ENCODE measurements around the gene HSD11B2.

HSD11B2 gene

DNA sequence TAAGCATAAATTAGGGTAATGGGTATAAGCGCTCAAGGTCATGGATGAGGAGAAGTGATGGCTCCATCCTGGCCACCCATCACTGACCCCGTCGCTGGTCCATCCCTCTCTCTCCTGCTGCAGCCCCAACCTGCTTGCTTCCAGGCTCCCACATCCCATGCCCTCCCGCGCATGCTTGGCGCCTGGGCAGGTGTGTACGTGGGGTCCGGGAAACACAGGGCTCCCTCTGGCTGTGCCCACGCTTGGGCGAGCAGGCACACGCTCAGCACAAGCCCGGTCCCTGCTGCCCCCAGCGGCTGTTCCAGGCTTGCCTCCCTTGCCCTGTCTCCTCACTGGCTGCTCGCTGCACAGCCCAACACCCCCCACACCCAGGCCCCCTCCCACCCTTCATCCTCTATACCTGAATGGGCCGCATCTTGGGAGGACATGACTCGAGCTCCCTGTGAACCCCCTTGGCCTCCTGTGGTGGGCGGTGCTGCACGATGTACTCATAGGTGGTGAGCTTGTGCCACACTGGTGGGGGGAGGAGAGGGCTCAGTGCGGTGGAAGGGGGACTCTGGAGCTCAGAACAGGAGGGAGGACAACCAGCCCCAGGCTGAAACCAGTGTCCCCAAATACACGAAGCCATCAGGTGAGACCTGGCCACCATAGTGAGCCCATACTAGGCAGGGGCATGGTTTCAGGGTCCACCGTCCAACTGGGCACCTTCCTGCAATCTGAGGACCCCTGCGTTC, 32.9 kb upstream of the HSD11B2 start:
- no peaks in the 10 kb centered on the region for H3K36me3 ChIP-seq (ENCODE audit: insufficient read depth, insufficient read length, low read length)
- H3K9ac ChIP-seq (ENCODE audit: insufficient read length, low read depth) = no peak overlapping the region
- H3K27me3 ChIP-seq (ENCODE audit: insufficient read depth, insufficient read length) = peaks cover 49% of the 10 kb centered on the region
- H3K4me3 ChIP-seq (ENCODE audit: insufficient read length, low read depth) = no peak overlapping the region
- H3K9me3 ChIP-seq (ENCODE audit: insufficient read depth, low read length) = no peaks in the 10 kb centered on the region
- peaks cover 53% of the 10 kb centered on the region for H3K4me1 ChIP-seq (ENCODE audit: insufficient read depth, insufficient read length)
- TF ChIP-seq SUZ12 (IDR thresholded peaks at IDR 0.05; ENCODE audit: extremely low read depth, insufficient read depth, insufficient read length) = no peak
- no peak for TF ChIP-seq ZNF274 (IDR thresholded peaks at IDR 0.05; ENCODE audit: low read depth, low read length)
- no peak for TF ChIP-seq YY1 (IDR thresholded peaks at IDR 0.05; ENCODE audit: insufficient read depth, insufficient read length)
- DNase-seq (ENCODE audit: low read depth, low spot score) = no peak

DNA sequence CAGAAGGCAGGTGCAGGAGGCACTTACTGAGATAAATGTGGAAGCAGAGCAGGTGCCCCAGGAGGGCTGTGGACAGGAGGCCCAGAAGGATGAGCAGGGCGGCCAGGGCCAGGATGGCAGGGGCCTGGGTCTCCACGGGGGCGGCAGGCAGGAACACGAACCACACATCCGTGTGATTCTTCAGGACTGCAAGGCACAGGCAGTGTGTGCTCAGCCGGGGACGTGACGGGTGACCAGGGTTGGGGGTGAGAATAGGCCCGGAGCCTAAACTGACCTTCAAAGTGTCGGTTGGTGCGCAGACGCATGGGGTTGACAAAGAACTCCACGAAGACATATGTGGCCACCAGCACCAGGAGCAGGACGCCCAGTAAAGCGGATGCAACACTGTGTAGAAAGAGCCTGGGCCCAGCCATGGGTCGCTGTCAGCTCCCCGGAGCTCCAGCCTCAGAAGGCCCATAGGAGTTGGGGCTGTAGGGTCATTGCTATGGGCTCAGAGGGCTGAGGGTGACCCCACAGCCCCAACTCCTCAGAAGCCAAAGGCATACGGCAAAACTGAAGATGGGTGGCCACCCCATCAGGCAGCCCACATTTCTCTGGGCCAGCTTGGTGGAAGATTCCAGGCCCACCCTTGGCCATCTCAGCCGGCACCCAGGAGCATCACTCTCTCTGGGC, 32.2 kb upstream of the HSD11B2 start:
- Histone ChIP-seq H3K9me3 (ENCODE audit: insufficient read depth, low read length) (no peaks in the 10 kb centered on the region), H3K4me1 (ENCODE audit: insufficient read depth, insufficient read length) (peaks cover 51% of the 10 kb centered on the region), H3K27me3 (ENCODE audit: insufficient read depth, insufficient read length) (peaks cover 43% of the 10 kb centered on the region), H3K4me3 (ENCODE audit: insufficient read length, low read depth) (no peak overlapping the region), H3K36me3 (ENCODE audit: insufficient read depth, insufficient read length, low read length) (no peaks in the 10 kb centered on the region), H3K9ac (ENCODE audit: insufficient read length, low read depth) (peak overlapping the region; percentile 65)
- DNase-seq (ENCODE audit: low read depth, low spot score) = no peak
- TF ChIP-seq ZNF274 (IDR thresholded peaks at IDR 0.05; ENCODE audit: low read depth, low read length) = no peak
- TF ChIP-seq YY1 (IDR thresholded peaks at IDR 0.05; ENCODE audit: insufficient read depth, insufficient read length) = no peak
- TF ChIP-seq SUZ12 (IDR thresholded peaks at IDR 0.05; ENCODE audit: extremely low read depth, insufficient read depth, insufficient read length) = no peak

DNA sequence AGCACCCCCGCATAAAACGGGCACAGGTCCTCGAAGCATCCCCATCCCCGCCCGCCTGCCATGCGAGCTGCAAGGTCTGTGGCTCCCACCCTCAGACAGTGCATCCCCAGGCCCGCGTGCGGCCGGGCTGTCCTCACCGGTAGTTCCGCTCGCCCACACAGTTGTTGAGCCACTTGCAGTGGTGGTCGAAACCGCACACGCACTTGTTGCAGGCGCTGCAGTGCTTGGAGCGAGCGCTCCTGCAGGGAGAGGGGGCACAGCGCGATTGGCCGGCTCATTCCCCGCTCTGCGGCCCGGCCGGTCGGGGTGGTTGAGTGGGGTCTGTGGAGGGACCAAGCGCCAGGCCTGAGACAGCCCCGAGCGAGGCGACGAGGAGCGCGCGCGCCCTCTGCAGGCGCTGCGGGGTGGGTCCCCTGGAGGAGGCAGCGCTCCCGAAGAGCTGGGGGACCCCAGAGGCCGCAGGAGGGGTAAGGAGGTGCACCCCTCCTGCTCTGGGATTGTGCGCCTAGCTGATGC, 31.6 kb upstream of the HSD11B2 start:
- no peak for DNase-seq (ENCODE audit: low read depth, low spot score)

DNA sequence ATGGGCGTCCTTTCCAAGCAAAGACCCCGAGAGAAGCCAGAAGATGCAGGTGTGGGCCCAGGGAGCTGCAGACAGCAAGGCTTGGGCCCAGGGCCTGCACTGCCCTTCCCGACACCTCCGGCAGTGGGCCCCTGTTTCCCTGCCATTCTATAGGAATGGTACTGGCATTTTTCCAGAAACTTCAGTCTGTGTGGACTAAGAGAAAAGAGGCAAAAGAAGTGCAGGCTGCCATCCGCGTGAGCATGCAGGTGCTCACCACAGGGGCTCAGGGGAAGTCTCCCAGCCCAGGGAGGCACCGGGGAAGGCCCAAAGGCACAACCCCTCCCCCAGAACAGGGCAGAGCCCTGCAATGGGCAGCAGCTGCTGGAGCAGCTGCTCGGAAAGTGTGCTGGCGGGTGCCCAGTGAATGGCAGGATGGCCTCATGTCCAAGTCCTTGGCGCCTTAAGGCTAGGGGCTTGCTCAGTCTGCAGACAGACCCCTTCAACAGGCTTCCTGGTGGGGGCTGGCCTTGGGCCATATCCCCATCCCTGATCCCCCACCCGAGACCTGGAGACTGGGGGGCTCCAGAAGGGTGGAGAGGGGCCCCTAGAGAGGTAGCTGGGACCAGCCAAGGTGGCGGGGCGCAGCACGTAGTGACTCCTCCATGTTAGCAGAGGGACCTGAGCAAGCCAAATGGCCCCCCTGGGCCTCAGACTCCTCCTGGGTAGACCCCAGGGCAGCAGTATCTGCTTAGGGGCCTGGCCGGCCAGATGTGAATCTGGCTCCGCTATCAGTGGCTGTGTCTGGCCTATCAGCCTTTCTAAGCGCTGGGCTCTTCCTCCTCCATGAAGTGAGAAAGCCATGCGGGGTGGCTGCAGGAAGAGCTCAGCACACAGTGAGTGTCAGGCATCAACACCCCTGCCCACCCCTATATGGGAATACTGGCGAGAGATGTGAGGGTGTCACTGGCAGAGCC, 30.9 kb upstream of the HSD11B2 start:
- no peak for DNase-seq (ENCODE audit: low read depth, low spot score)
- no peak for TF ChIP-seq SUZ12 (IDR thresholded peaks at IDR 0.05; ENCODE audit: extremely low read depth, insufficient read depth, insufficient read length)
- no peak for TF ChIP-seq YY1 (IDR thresholded peaks at IDR 0.05; ENCODE audit: insufficient read depth, insufficient read length)
- no peak for TF ChIP-seq ZNF274 (IDR thresholded peaks at IDR 0.05; ENCODE audit: low read depth, low read length)
- peaks cover 29% of the 10 kb centered on the region for H3K27me3 ChIP-seq (ENCODE audit: insufficient read depth, insufficient read length)
- no peaks in the 10 kb centered on the region for H3K9me3 ChIP-seq (ENCODE audit: insufficient read depth, low read length)
- H3K4me1 ChIP-seq (ENCODE audit: insufficient read depth, insufficient read length) = peaks cover 51% of the 10 kb centered on the region
- H3K9ac ChIP-seq (ENCODE audit: insufficient read length, low read depth) = no peak overlapping the region
- no peaks in the 10 kb centered on the region for H3K36me3 ChIP-seq (ENCODE audit: insufficient read depth, insufficient read length, low read length)
- no peak overlapping the region for H3K4me3 ChIP-seq (ENCODE audit: insufficient read length, low read depth)

More for the DNA sequence above, 31.6 kb upstream of the HSD11B2 start:
- no peak overlapping the region for H3K4me3 ChIP-seq (ENCODE audit: insufficient read length, low read depth)
- peaks cover 37% of the 10 kb centered on the region for H3K27me3 ChIP-seq (ENCODE audit: insufficient read depth, insufficient read length)
- H3K9ac ChIP-seq (ENCODE audit: insufficient read length, low read depth) = peak overlapping the region; percentile 65
- H3K4me1 ChIP-seq (ENCODE audit: insufficient read depth, insufficient read length) = peaks cover 48% of the 10 kb centered on the region
- no peak for TF ChIP-seq ZNF274 (IDR thresholded peaks at IDR 0.05; ENCODE audit: low read depth, low read length)
- TF ChIP-seq SUZ12 (IDR thresholded peaks at IDR 0.05; ENCODE audit: extremely low read depth, insufficient read depth, insufficient read length) = no peak
- TF ChIP-seq YY1 (IDR thresholded peaks at IDR 0.05; ENCODE audit: insufficient read depth, insufficient read length) = no peak
- H3K36me3 ChIP-seq (ENCODE audit: insufficient read depth, insufficient read length, low read length) = no peaks in the 10 kb centered on the region
- H3K9me3 ChIP-seq (ENCODE audit: insufficient read depth, low read length) = no peaks in the 10 kb centered on the region

DNA sequence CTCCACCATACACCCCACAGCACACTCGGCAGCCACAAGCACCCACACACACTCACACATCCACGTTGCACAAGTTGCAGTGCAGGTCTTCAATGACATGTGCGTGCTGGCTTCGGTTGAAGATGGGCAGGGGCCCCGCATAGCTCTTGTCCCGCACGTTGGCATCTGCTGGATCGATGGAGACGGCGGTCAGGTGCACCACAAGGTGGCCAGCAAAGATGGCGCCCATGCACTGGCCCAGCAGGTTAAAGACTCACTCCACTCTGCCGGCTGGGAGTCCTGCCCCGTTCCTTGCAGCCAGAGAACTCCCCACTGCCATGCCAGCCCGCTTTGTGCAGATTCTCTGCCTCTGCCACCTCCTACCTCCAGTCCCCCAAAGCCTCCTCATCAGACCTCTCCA, 30.0 kb upstream of the HSD11B2 start:
- Histone ChIP-seq H3K36me3 (ENCODE audit: insufficient read depth, insufficient read length, low read length) (no peaks in the 10 kb centered on the region), H3K9ac (ENCODE audit: insufficient read length, low read depth) (no peak overlapping the region), H3K4me1 (ENCODE audit: insufficient read depth, insufficient read length) (peaks cover 46% of the 10 kb centered on the region), H3K27me3 (ENCODE audit: insufficient read depth, insufficient read length) (peaks cover 21% of the 10 kb centered on the region), H3K9me3 (ENCODE audit: insufficient read depth, low read length) (no peaks in the 10 kb centered on the region), H3K4me3 (ENCODE audit: insufficient read length, low read depth) (no peak overlapping the region)
- DNase-seq (ENCODE audit: low read depth, low spot score) = no peak
- TF ChIP-seq ZNF274 (IDR thresholded peaks at IDR 0.05; ENCODE audit: low read depth, low read length) = no peak
- TF ChIP-seq SUZ12 (IDR thresholded peaks at IDR 0.05; ENCODE audit: extremely low read depth, insufficient read depth, insufficient read length) = no peak
- no peak for TF ChIP-seq YY1 (IDR thresholded peaks at IDR 0.05; ENCODE audit: insufficient read depth, insufficient read length)

DNA sequence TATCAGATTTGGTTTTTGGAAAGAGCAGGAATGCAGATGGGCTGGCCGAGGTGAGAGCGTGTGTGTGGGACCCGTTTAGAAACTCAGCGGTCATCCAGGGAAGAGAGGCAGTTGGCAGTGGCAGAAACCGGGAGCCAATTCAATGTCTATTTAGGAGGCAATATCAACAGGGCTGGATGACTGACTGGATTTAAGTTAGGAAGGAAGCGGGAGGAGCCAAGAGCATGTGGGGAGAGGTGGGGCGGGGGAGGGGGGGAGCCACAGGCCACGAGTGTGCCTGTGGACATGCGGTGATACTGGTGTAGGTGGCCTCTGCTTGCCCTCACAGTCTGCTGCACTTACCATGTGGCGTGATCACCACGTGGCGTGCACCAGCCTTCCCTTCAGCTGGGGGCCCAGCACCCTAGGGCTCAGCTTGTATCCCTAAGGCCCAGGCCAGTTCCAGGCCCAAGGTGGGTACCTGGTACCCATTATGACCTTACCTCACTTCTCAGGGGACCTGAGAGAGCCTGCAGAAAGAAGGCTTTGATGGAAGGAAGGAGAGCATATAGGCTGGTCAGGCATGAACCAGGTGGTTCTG, 26.9 kb upstream of the HSD11B2 start:
- no peak for TF ChIP-seq YY1 (IDR thresholded peaks at IDR 0.05; ENCODE audit: insufficient read depth, insufficient read length)
- TF ChIP-seq SUZ12 (IDR thresholded peaks at IDR 0.05; ENCODE audit: extremely low read depth, insufficient read depth, insufficient read length) = no peak
- TF ChIP-seq ZNF274 (IDR thresholded peaks at IDR 0.05; ENCODE audit: low read depth, low read length) = no peak
- no peaks in the 10 kb centered on the region for H3K36me3 ChIP-seq (ENCODE audit: insufficient read depth, insufficient read length, low read length)
- DNase-seq (ENCODE audit: low read depth, low spot score) = no peak
- peaks cover 12% of the 10 kb centered on the region for H3K27me3 ChIP-seq (ENCODE audit: insufficient read depth, insufficient read length)
- no peak overlapping the region for H3K9ac ChIP-seq (ENCODE audit: insufficient read length, low read depth)
- no peaks in the 10 kb centered on the region for H3K9me3 ChIP-seq (ENCODE audit: insufficient read depth, low read length)
- H3K4me3 ChIP-seq (ENCODE audit: insufficient read length, low read depth) = no peak overlapping the region
- H3K4me1 ChIP-seq (ENCODE audit: insufficient read depth, insufficient read length) = peaks cover 47% of the 10 kb centered on the region

All from NT2/D1 (cell line).